ENCODE measurements around the gene TRAPPC4. TPM values are rescaled to one million over a fixed set of nuclear protein-coding genes. Genes with fewer than 3 reads are reported as not detected.
A peak's percentile ranks its signal among the peaks of the same experiment; 100 is the strongest.

Gene TRAPPC4
- polyA plus RNA-seq, 1 of the 3 experiments (the other 2 are of a cell fraction): 368 TPM

DNA sequence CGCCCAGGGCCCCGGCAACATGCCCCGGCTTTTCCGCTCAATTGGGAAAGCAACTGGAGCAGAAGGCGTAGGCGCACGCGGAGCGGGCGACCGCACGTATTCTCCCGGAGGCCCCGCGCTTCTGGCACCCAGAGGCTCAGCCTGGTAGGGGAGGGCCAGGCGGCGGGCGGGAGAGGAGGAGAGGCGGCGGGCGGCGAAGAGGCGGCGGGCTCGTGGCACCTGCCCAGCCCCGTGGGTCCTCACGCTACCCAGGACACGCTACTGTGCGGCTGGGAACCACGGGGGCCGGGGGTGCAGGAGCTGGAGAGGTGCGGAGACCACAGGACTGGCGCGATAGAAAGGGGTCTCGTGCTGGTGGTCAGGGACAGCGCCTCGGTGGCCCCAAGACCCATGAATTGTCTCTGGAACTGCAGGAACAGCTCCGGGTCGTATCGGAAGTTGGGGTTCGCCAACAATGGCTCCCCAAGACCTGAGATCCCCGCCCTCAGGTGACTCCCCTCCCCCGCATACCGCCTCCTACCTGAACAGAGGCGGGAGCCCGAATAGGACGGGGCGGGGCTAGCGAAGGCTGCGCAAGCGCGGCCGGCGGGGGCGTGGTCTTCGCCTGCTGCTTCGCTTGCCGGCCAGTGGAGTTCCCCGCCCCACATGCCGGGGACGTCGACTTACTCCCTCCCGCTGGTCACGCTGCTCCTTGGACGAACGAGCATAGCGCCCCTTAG is 11.9 kb downstream of the TRAPPC4 start, which contains the start of gene SLC37A4 (continued):
- TF ChIP-seq, protein P1, sequence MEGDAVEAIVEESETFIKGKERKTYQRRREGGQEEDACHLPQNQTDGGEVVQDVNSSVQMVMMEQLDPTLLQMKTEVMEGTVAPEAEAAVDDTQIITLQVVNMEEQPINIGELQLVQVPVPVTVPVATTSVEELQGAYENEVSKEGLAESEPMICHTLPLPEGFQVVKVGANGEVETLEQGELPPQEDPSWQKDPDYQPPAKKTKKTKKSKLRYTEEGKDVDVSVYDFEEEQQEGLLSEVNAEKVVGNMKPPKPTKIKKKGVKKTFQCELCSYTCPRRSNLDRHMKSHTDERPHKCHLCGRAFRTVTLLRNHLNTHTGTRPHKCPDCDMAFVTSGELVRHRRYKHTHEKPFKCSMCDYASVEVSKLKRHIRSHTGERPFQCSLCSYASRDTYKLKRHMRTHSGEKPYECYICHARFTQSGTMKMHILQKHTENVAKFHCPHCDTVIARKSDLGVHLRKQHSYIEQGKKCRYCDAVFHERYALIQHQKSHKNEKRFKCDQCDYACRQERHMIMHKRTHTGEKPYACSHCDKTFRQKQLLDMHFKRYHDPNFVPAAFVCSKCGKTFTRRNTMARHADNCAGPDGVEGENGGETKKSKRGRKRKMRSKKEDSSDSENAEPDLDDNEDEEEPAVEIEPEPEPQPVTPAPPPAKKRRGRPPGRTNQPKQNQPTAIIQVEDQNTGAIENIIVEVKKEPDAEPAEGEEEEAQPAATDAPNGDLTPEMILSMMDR (IDR thresholded peaks at IDR 0.05): no peak; the same call in 1 of the 2 replicates
- no peak for TF ChIP-seq CHD2 (IDR thresholded peaks at IDR 0.05; ENCODE audit: low read length, partially characterized antibody)
- TF ChIP-seq NFIC (IDR thresholded peaks at IDR 0.05; ENCODE audit: borderline replicate concordance): no peak
- TF ChIP-seq SIN3A (IDR thresholded peaks at IDR 0.05; ENCODE audit: borderline replicate concordance, low read depth, low read length): no peak
- TF ChIP-seq JUND (IDR thresholded peaks at IDR 0.05): no peak
- peak; percentile 80 for TF ChIP-seq POLR2AphosphoS5 (IDR thresholded peaks at IDR 0.05; ENCODE audit: low read depth, low read length)
- TF ChIP-seq TCF12 (IDR thresholded peaks at IDR 0.05): no peak
- TF ChIP-seq, protein P2, sequence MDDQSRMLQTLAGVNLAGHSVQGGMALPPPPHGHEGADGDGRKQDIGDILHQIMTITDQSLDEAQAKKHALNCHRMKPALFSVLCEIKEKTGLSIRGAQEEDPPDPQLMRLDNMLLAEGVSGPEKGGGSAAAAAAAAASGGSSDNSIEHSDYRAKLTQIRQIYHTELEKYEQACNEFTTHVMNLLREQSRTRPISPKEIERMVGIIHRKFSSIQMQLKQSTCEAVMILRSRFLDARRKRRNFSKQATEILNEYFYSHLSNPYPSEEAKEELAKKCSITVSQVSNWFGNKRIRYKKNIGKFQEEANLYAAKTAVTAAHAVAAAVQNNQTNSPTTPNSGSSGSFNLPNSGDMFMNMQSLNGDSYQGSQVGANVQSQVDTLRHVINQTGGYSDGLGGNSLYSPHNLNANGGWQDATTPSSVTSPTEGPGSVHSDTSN (IDR thresholded peaks at IDR 0.05): no peak
- TF ChIP-seq TEAD4 (IDR thresholded peaks at IDR 0.05; ENCODE audit: borderline replicate concordance, insufficient read depth): no peak
- TF ChIP-seq, protein P3, sequence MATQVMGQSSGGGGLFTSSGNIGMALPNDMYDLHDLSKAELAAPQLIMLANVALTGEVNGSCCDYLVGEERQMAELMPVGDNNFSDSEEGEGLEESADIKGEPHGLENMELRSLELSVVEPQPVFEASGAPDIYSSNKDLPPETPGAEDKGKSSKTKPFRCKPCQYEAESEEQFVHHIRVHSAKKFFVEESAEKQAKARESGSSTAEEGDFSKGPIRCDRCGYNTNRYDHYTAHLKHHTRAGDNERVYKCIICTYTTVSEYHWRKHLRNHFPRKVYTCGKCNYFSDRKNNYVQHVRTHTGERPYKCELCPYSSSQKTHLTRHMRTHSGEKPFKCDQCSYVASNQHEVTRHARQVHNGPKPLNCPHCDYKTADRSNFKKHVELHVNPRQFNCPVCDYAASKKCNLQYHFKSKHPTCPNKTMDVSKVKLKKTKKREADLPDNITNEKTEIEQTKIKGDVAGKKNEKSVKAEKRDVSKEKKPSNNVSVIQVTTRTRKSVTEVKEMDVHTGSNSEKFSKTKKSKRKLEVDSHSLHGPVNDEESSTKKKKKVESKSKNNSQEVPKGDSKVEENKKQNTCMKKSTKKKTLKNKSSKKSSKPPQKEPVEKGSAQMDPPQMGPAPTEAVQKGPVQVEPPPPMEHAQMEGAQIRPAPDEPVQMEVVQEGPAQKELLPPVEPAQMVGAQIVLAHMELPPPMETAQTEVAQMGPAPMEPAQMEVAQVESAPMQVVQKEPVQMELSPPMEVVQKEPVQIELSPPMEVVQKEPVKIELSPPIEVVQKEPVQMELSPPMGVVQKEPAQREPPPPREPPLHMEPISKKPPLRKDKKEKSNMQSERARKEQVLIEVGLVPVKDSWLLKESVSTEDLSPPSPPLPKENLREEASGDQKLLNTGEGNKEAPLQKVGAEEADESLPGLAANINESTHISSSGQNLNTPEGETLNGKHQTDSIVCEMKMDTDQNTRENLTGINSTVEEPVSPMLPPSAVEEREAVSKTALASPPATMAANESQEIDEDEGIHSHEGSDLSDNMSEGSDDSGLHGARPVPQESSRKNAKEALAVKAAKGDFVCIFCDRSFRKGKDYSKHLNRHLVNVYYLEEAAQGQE (IDR thresholded peaks at IDR 0.05; ENCODE audit: low read depth, low read length): no peak
- TF ChIP-seq GATA2 (CRISPR knock-in tag; IDR thresholded peaks at IDR 0.05): no peak
- TF ChIP-seq NRF1 (IDR thresholded peaks at IDR 0.05; ENCODE audit: low read depth, low read length): peak; percentile 93
- TF ChIP-seq TAF1 (IDR thresholded peaks at IDR 0.05; ENCODE audit: borderline replicate concordance, low read depth, low read length): no peak
- TF ChIP-seq RCOR1 (IDR thresholded peaks at IDR 0.05; ENCODE audit: low read length): no peak
- no peak for TF ChIP-seq ELF1 (IDR thresholded peaks at IDR 0.05)
- TF ChIP-seq FOXM1 (IDR thresholded peaks at IDR 0.05; ENCODE audit: low read depth): no peak
- TF ChIP-seq RAD21 (IDR thresholded peaks at IDR 0.05; ENCODE audit: low read length): peak; percentile 61
- no peak for TF ChIP-seq RXRA (IDR thresholded peaks at IDR 0.05; ENCODE audit: borderline replicate concordance, low read depth)
- no peak for TF ChIP-seq FOXJ3 (CRISPR knock-in tag; IDR thresholded peaks at IDR 0.05)
- no peak for TF ChIP-seq YY1 (IDR thresholded peaks at IDR 0.05; ENCODE audit: low read depth)
- TF ChIP-seq RFX5 (IDR thresholded peaks at IDR 0.05; ENCODE audit: low read length): no peak
- TF ChIP-seq SMC3 (IDR thresholded peaks at IDR 0.05; ENCODE audit: low read depth, low read length): peak; percentile 48; the same call in 1 of the 2 replicates
- TF ChIP-seq, protein P4, sequence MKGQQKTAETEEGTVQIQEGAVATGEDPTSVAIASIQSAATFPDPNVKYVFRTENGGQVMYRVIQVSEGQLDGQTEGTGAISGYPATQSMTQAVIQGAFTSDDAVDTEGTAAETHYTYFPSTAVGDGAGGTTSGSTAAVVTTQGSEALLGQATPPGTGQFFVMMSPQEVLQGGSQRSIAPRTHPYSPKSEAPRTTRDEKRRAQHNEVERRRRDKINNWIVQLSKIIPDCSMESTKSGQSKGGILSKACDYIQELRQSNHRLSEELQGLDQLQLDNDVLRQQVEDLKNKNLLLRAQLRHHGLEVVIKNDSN (IDR thresholded peaks at IDR 0.05; ENCODE audit: borderline replicate concordance, low read depth): peak; percentile 68; the same call in 1 of the 2 replicates
- no peak for TF ChIP-seq EZH2phosphoT487 (IDR thresholded peaks at IDR 0.05; ENCODE audit: borderline replicate concordance, low read depth)

Data from SK-N-SH (cell line).